ENCODE measurements around the gene TRAPPC2. TPM values are rescaled to one million over a fixed set of nuclear protein-coding genes. Genes with fewer than 3 reads are reported as not detected.

Gene TRAPPC2
- total RNA-seq, 1 experiment from 2014 or later, result 11.4 TPM

DNA sequence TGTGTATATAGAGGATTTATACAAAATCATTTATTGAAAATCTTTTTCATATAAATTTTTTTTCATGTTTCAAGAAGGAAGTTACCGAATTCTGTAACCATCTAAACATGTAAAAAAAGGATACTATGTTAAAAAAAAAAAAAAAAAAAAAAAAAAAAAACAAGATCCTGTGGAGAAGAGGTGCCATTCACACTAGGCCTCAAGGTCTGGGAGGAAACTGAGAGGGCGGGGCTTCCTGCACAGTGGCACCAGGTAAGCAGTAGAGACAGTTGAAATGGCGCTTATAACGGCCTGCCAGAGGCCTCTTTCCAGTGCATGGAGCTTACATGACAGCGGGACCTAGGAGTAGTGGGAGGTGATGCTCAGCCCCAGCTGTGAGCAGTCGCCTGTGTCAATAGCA is 17.5 kb downstream of the TRAPPC2 start:
- CTCF ChIA-PET, result no interaction called here

GRCh38 chrX:13716455-13716854 is 18.0 kb downstream of the TRAPPC2 start:
- ChIA-PET CTCF (no interaction called here), POLR2A (no interaction called here)
- ATAC-seq, result no peak

More for the DNA sequence above, 17.5 kb downstream of the TRAPPC2 start:
- BruUV-seq (replicated peaks), result no TSS peak
- H3K27ac ChIP-seq (ENCODE audit: low read length), result no peak overlapping the region
- no peaks in the 10 kb centered on the region for H3K27me3 ChIP-seq (ENCODE audit: control insufficient read depth, insufficient read depth, low read length)
- ATAC-seq, result no peak
- no peaks in the 10 kb centered on the region; the same call in 1 of the 2 replicates for H3K36me3 ChIP-seq (ENCODE audit: control insufficient read depth, insufficient read depth, low read length)
- POLR2A ChIA-PET, result no interaction called here
- no peaks in the 10 kb centered on the region for H3K4me1 ChIP-seq (ENCODE audit: control insufficient read depth, insufficient read depth, low read length)
- intact Hi-C loops (cut with micrococcal nuclease; ENCODE audit: unreplicated experiment), result no loop called here
- H3K4me3 ChIP-seq (ENCODE audit: low read depth in 2 of 2, low read length in 2 of 2), result no peak overlapping the region
- no peaks in the 10 kb centered on the region for H3K9me3 ChIP-seq (ENCODE audit: control insufficient read depth, insufficient read depth, low read depth, low read length)
- no peak for TF ChIP-seq REST (IDR thresholded peaks at IDR 0.05; ENCODE audit: insufficient read depth in 1 of 2, low read depth in 2 of 2, low read length in 1 of 2)
- TF ChIP-seq TCF7L2 (IDR thresholded peaks at IDR 0.05; ENCODE audit: low read depth, low read length), result no peak
- TF ChIP-seq SIN3A (IDR thresholded peaks at IDR 0.05; ENCODE audit: borderline replicate concordance, insufficient read depth, low read depth, low read length), result no peak
- no peak for TF ChIP-seq POLR2AphosphoS5 (IDR thresholded peaks at IDR 0.05; ENCODE audit: low read depth, low read length)
- no peak for TF ChIP-seq CTCF (IDR thresholded peaks at IDR 0.05)
- in situ Hi-C loops (cut with HindIII; ENCODE audit: low pct_unique_long_range_greater_than_20kb, low sequenced_read_pairs), result no loop called here
- DNase-seq (ENCODE audit: low read depth, low spot score), result no peak

More at GRCh38 chrX:13716455-13716854, 18.0 kb downstream of the TRAPPC2 start:
- no peak for DNase-seq (ENCODE audit: low read depth, low spot score)
- H3K27me3 ChIP-seq (ENCODE audit: control insufficient read depth, insufficient read depth, low read length), result no peaks in the 10 kb centered on the region
- intact Hi-C loops (cut with micrococcal nuclease; ENCODE audit: unreplicated experiment) (no loop called here), in situ Hi-C loops (cut with HindIII; ENCODE audit: low pct_unique_long_range_greater_than_20kb, low sequenced_read_pairs) (no loop called here)
- TF ChIP-seq REST (IDR thresholded peaks at IDR 0.05; ENCODE audit: insufficient read depth in 1 of 2, low read depth in 2 of 2, low read length in 1 of 2), result no peak
- TF ChIP-seq CTCF (IDR thresholded peaks at IDR 0.05), result no peak
- TF ChIP-seq SIN3A (IDR thresholded peaks at IDR 0.05; ENCODE audit: borderline replicate concordance, insufficient read depth, low read depth, low read length), result no peak
- no peak for TF ChIP-seq TCF7L2 (IDR thresholded peaks at IDR 0.05; ENCODE audit: low read depth, low read length)
- H3K27ac ChIP-seq (ENCODE audit: low read length), result no peak overlapping the region
- H3K4me3 ChIP-seq (ENCODE audit: low read depth in 2 of 2, low read length in 2 of 2), result no peak overlapping the region
- no peaks in the 10 kb centered on the region; the same call in 1 of the 2 replicates for H3K36me3 ChIP-seq (ENCODE audit: control insufficient read depth, insufficient read depth, low read length)
- H3K9me3 ChIP-seq (ENCODE audit: control insufficient read depth, insufficient read depth, low read depth, low read length), result no peaks in the 10 kb centered on the region
- BruUV-seq (replicated peaks), result no TSS peak
- H3K4me1 ChIP-seq (ENCODE audit: control insufficient read depth, insufficient read depth, low read length), result no peaks in the 10 kb centered on the region

All from Panc1 (cell line).